HG02610 (cell line): ENCODE results near the gene RELL1.
"Not testable (repeated sequence)": the region's sequence is repeated elsewhere in the genome, so short reads cannot be mapped to it uniquely, and the experiment has no call there.

Source experiments
- ATAC-seq: cut with Tn5 transposase; IDR thresholded peaks from one replicate; pipeline ENCODE4 v1.9.1; 2021; ENCODE audit warnings: mild to moderate bottlenecking, moderate library complexity; ENCODE audit not compliant: unreplicated experiment

The RELL1 gene

GRCh38 chr4:37693450-37694190 is 7.4 kb upstream of the RELL1 start:
- ATAC-seq, result no peak

GRCh38 chr4:37693030-37693429 is 6.9 kb upstream of the RELL1 start:
- no peak for ATAC-seq

DNA sequence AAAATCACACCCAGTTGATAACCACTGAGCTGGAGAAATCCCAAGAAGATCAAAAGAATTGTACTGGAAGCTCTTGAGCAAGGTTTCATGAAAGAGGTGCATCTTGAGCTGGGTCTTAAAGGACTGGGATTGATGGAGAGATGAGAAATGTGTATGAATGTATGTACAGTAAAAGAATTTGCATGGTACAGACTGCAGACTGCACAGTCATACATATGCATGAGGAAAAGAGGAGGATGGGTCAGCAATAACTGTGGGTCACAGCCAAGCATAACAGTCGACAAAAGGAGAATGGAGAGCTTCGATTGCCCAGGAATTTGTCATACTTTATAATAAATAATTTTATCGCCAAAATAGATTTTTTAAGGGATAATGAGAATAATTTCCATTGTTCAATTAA is 4.8 kb upstream of the RELL1 start:
- ATAC-seq, result no peak

GRCh38 chr4:37689353-37690095 is 3.3 kb upstream of the RELL1 start:
- no peak for ATAC-seq

DNA sequence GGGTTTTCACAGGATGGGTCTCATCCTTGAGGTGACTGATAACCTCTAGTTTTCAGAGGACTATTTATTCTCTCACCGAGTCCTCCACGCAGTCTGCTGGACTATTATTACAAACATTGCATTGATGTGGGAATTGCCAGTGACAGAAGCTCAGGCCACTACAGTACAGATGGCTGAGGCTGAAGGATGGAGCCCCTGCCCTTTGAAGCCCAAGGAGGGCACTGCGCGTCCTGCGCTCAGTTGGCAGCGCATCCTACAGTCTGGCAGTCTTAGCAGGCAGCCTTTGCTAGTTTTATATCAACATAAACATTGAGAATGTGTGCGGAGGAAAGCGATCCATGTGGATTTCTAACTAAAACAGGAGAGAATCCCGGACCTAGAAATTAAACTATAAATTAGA is 1.5 kb upstream of the RELL1 start:
- ATAC-seq, result no peak

DNA sequence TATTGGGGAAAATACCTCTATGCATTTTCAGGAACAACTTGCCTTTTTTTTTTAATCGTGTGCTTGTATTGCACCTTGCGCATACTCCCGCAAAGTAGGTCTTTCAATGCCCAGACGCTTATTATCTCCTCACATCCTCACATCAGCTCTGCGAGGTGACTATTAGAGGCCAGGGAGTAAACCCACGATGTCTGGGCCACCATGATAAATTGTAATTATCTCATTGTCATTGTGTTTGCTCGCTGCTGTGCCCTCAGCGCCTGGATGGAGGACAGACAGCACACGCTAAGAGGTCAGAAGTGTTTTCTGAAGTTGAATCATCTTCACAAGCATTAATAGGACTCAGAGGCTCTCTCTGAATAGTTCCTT is 1.0 kb upstream of the RELL1 start:
- no peak for ATAC-seq

GRCh38 chr4:37685823-37686372 is 278 bp downstream of the RELL1 start:
- ATAC-seq, result peak; percentile 6

DNA sequence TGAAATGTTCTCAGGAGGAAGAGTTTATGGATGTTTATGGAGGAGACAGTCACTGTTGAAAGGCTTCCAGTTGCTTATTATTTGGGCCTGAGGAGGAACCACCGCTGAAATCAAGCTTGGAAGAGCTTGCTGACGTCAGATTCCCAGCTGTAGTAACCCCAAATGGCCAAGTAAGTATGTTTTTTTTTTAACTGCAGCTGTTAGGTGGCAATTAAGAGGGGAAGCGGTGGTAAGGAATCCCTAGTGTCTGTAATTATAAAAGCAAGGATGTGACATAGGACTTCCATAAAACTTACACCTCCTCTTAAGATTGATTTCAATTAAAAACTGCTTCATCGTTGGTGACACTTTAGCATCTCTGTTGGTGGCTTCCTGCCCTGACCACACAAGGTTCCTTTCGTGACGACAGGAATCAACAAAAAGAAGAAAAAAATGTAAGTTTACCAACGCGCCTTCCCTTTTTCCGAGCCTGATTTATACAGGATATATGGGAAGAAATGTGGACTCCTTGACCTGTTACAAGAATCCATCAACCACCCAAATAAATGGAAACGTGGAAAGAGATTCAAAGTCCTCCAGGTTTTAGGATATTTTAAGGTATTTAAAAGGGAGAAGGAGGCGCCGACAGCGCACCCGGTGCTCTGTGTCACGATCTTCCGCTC is 884 bp downstream of the RELL1 start:
- ATAC-seq, result no peak

- no peak for ATAC-seq
These were observed 2.0 kb downstream of the RELL1 start for GRCh38 chr4:37684154-37684553.

DNA sequence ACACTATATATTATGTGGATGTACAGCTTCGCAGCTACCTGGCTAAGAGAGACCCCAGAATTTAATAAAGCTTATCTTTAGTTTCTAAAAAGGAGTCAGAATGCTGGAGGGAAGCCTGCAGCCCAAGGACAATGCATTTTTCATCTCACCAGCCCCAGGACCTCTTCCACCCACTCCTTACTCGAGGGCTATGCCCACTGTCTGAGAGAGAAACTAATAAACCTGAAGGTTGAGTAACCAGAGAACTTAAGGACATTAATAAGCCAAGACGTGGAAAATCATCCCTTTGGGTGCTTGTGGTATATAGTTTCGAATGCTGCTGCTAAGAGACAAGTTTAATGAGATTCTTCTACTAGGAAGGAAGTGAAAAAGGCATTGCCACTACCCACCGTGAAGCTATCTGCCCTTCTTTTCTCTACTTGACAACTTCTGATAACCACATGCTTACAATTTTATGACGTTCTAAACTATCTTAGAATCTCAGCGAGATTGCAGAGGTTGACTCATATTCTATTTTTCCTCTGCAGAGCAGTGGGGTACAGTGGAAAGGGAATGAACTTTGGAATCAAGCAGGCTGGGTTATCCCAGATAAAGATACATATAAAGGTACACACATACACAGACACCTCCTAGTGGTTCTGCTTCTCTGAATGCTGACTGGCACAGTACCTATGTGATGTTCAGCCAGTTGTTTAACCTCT is 3.3 kb downstream of the RELL1 start:
- peak; percentile 31 for ATAC-seq

GRCh38 chr4:37680089-37680488 is 6.1 kb downstream of the RELL1 start:
- no peak for ATAC-seq

DNA sequence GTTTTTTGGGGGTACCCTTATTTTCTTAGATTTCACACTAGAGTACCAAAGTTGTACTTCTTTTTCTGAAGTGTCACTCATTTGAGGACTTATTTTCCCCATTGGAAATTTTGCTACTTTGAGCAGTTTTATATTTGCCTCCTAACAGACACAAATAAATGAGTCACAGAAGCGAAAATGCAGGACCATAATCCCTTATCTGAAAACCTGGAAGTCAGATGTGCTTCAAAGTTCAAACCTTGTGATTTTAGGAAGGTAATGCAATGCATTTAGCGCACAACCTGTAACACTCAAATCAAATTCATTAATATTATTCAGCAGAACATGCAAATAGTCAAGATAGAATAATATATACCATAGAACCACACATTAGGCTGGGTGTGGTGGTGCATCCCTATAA is 6.9 kb downstream of the RELL1 start:
- no peak for ATAC-seq

- ATAC-seq, result no peak
These were observed 7.6 kb downstream of the RELL1 start for GRCh38 chr4:37678624-37679023.

DNA sequence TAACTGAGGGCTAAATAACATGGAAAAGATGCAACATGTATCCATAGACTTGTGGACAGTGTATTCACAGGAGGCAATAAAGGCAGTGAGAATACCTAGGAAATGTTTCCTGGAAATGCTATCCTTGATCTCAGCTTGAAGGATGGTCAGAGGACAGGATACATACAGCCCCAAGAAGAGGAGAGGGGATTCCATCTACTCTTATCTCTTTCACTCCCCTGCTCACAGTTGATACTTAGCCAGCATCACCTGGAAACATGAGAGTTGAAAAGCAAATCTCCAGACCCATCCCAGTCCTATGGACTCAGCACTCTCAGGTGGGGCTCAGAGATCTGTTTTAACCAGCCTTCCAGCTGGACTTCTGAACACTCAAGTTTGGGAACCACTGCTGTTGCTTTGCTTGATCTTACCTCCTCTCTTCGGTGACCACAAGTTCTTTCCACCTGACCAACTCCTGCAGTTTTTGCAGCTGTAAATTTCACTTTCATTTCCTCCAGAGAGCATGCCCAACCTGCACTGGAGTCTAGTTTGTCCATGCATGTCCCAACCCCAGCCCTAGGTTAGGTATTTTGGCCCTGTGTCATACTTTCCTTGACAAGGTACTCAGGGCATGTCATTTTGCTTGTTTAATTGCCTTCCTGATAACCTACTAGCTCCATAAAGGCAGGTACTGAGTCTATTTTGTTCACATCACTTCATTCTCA is 10.4 kb downstream of the RELL1 start:
- ATAC-seq, result peak; percentile 88

GRCh38 chr4:37674439-37674838 is 11.7 kb downstream of the RELL1 start:
- ATAC-seq, result no peak

GRCh38 chr4:37673538-37674192 is 12.5 kb downstream of the RELL1 start:
- ATAC-seq, result no peak

- no peak for ATAC-seq
These were observed 15.1 kb downstream of the RELL1 start for GRCh38 chr4:37671072-37671471.

DNA sequence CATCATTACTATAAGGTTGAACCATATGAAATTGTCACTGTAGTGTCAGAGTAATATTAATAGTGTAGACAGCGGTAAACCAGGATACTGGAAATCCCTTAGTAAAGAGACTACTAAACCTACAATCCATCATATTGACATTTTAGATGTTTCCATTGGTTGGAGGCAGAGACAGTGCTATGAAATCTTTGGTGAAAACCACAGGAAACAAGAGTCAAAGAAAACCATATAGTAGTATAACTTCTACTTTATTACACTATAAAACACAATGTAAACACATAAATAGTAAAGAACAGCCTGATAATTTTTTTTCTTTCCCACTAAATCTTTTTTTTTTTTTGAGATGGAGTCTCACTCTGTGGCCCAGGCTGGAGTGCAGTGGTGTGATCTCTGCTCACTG is 15.9 kb downstream of the RELL1 start:
- ATAC-seq, result no peak

- not testable (repeated sequence) for ATAC-seq
These were observed 17.1 kb downstream of the RELL1 start for GRCh38 chr4:37669124-37669523.
